Tibial nerve (tissue), 4 donors: ENCODE results near the gene PHF5A. TPM values are rescaled to one million over a fixed set of nuclear protein-coding genes. Genes with fewer than 3 reads are reported as not detected.
A peak's percentile ranks its signal among the peaks of the same experiment; 100 is the strongest.
"Not testable (repeated sequence)": the region's sequence is repeated elsewhere in the genome, so short reads cannot be mapped to it uniquely, and the experiment has no call there.

Experiments
- DNase-seq, 2 donors: peaks; one replicate each; pipeline ENCODE4 v3.0.0-alpha.2; 2019; ENCODE audit warnings: low spot score in 2 of 2
- H3K27ac ChIP-seq, 4 donors: fragments of 200-600 bp; sonication (generic) in 3 of 4; one replicate each; pipeline ENCODE4 v1.5.1; 2017 to 2019; ENCODE audit warnings: mild to moderate bottlenecking in 1 of 4
- H3K27me3 ChIP-seq, 2 donors: fragments of 200-600 bp; sonication (generic) in 1 of 2; one replicate each; pipeline versions ENCODE4 v1.5.1 to v1.6.0; 2017 to 2019
- H3K36me3 ChIP-seq, 3 donors: fragments of 200-600 bp; sonication (generic); one replicate each; pipeline ENCODE4 v1.5.1; 2018 to 2019
- H3K4me1 ChIP-seq, 4 donors: fragments of 200-600 bp; sonication (generic) in 3 of 4; one replicate each; pipeline ENCODE4 v1.5.1; 2017 to 2019
- H3K4me3 ChIP-seq, 4 donors: fragments of 200-600 bp; sonication (generic) in 3 of 4; one replicate each; pipeline ENCODE4 v1.5.1; 2017 to 2019; ENCODE audit warnings: mild to moderate bottlenecking in 1 of 4, moderate library complexity in 1 of 4
- H3K9me3 ChIP-seq, 4 donors: fragments of 200-600 bp; sonication (generic) in 3 of 4; one replicate each; pipeline ENCODE4 v1.5.1; 2017 to 2019
- CTCF ChIP-seq, 5 experiments: fragments of 200-600 bp in 3 of 5; fragments of 450-650 bp in 2 of 5; sonication (generic) in 3 of 5; IDR thresholded peaks; one replicate each; pipeline ENCODE4 v1.5.1; 2016 to 2019; ENCODE audit warnings: antibody characterized with exemption in 5 of 5, mild to moderate bottlenecking in 3 of 5, moderate library complexity in 2 of 5
- EP300 ChIP-seq, 2 donors: sonication (generic); formaldehyde crosslinking; IDR thresholded peaks; one replicate each; pipeline ENCODE4 v1.6.1; 2017; ENCODE audit warnings: antibody characterized with exemption in 2 of 2, mild to moderate bottlenecking in 1 of 2
- POLR2A ChIP-seq, 2 donors: fragments of 450-650 bp; IDR thresholded peaks; one replicate each; pipeline ENCODE4 v1.6.1; 2017; ENCODE audit warnings: antibody characterized with exemption in 2 of 2, mild to moderate bottlenecking in 2 of 2, moderate library complexity in 2 of 2
- WGBS, 2 donors: methylation state at CpG; one replicate each; pipeline ENCODE4 v1.1.5; 2018; 5-methylcytosine and 5-hydroxymethylcytosine counted together
- total RNA-seq, 4 donors: library from RNA; depleted of rRNA; stranded (reverse); fragments of >200 nt; gene quantifications; one replicate each; pipeline ENCODE4 v1.1.0, GENCODE V29; 2016

Gene PHF5A
- total RNA-seq, 4 donors from 2014 or later: 32.6 to 51.5 (median 36.4) TPM

GRCh38 chr22:41474872-41475451 is 6.5 kb upstream of the PHF5A start:
- Histone ChIP-seq H3K4me3 (no peak overlapping the region), H3K4me1 (peaks cover 0 to 65% (median 24%) of the 10 kb centered on the region in 4 donors), H3K27me3 (no peaks in the 10 kb centered on the region), H3K36me3 (peaks cover 0 to 9% (median 0%) of the 10 kb centered on the region in 3 donors), H3K9me3 (no peaks in the 10 kb centered on the region), H3K27ac (peak overlapping the region in 1 of 4 donors; percentile 39)
- WGBS, 2 donors: 93% methylated on average over 6 of the region's 6 CpGs
- TF ChIP-seq POLR2A (IDR thresholded peaks at IDR 0.05) (no peak), EP300 (IDR thresholded peaks at IDR 0.05) (no peak), CTCF (IDR thresholded peaks at IDR 0.05) (no peak)
- DNase-seq: no peak

GRCh38 chr22:41471568-41471967 is 3.1 kb upstream of the PHF5A start:
- no peak for DNase-seq
- Histone ChIP-seq H3K4me3 (no peak overlapping the region), H3K36me3 (peaks cover 0 to 18% (median 0%) of the 10 kb centered on the region in 3 donors), H3K4me1 (peaks cover 2 to 60% (median 20%) of the 10 kb centered on the region in 4 donors), H3K27ac (no peak overlapping the region), H3K27me3 (no peaks in the 10 kb centered on the region), H3K9me3 (no peaks in the 10 kb centered on the region)
- 80 to 84% methylated on average over 2 of the region's 2 CpGs for WGBS, 2 donors
- TF ChIP-seq EP300 (IDR thresholded peaks at IDR 0.05) (no peak), CTCF (IDR thresholded peaks at IDR 0.05) (no peak), POLR2A (IDR thresholded peaks at IDR 0.05) (no peak)

GRCh38 chr22:41470886-41471285 is 2.4 kb upstream of the PHF5A start:
- H3K27ac ChIP-seq: peak overlapping the region in 1 of 4 donors; percentile 92
- H3K4me3 ChIP-seq: no peak overlapping the region
- H3K27me3 ChIP-seq: no peaks in the 10 kb centered on the region
- H3K9me3 ChIP-seq: no peaks in the 10 kb centered on the region
- WGBS, 2 donors: 75 to 83% methylated on average over 2 of the region's 2 CpGs
- H3K4me1 ChIP-seq: peaks cover 2 to 66% (median 20%) of the 10 kb centered on the region in 4 donors
- peaks cover 0 to 25% (median 0%) of the 10 kb centered on the region in 3 donors for H3K36me3 ChIP-seq
- no peak for TF ChIP-seq POLR2A (IDR thresholded peaks at IDR 0.05)
- TF ChIP-seq EP300 (IDR thresholded peaks at IDR 0.05): no peak
- TF ChIP-seq CTCF (IDR thresholded peaks at IDR 0.05): no peak
- no peak for DNase-seq

- DNase-seq: no peak
- peak overlapping the region; percentile 88 to 93 (median 90) for H3K4me3 ChIP-seq
- WGBS, 2 donors: 1% methylated on average over 17 to 30 of the region's 30 CpGs
- no peak for TF ChIP-seq CTCF (IDR thresholded peaks at IDR 0.05)
- no peak for TF ChIP-seq EP300 (IDR thresholded peaks at IDR 0.05)
- TF ChIP-seq POLR2A (IDR thresholded peaks at IDR 0.05): no peak
- H3K27me3 ChIP-seq: no peaks in the 10 kb centered on the region
- H3K9me3 ChIP-seq: no peaks in the 10 kb centered on the region
- H3K36me3 ChIP-seq: peaks cover 0 to 41% (median 15%) of the 10 kb centered on the region in 3 donors
- peak overlapping the region; percentile 84 to 95 (median 88) for H3K27ac ChIP-seq
- H3K4me1 ChIP-seq: peaks cover 2 to 62% (median 20%) of the 10 kb centered on the region in 4 donors
Observed at GRCh38 chr22:41469218-41469851, 843 bp upstream of the PHF5A start.

GRCh38 chr22:41461901-41462300 is 6.6 kb downstream of the PHF5A start:
- DNase-seq: no peak
- peaks cover 0 to 9% (median 0%) of the 10 kb centered on the region in 4 donors for H3K4me1 ChIP-seq
- no peak overlapping the region for H3K27ac ChIP-seq
- WGBS, 2 donors: 88 to 90% methylated on average over 4 of the region's 4 CpGs
- no peaks in the 10 kb centered on the region for H3K27me3 ChIP-seq
- H3K4me3 ChIP-seq: no peak overlapping the region
- no peaks in the 10 kb centered on the region for H3K9me3 ChIP-seq
- no peak for TF ChIP-seq POLR2A (IDR thresholded peaks at IDR 0.05)
- H3K36me3 ChIP-seq: peaks cover 0 to 97% (median 39%) of the 10 kb centered on the region in 3 donors

GRCh38 chr22:41460071-41460470 is 8.4 kb downstream of the PHF5A start:
- not testable (repeated sequence) for H3K4me1 ChIP-seq, H3K27ac ChIP-seq, DNase-seq, H3K4me3 ChIP-seq, H3K9me3 ChIP-seq, H3K27me3 ChIP-seq
- 75 to 76% methylated on average over 5 of the region's 5 CpGs for WGBS, 2 donors
- H3K36me3 ChIP-seq: peaks cover 0 to 91% (median 31%) of the 10 kb centered on the region in 3 donors
